IMR-90 (cell line): ENCODE data around the gene POLG2. TPM values are rescaled to one million over a fixed set of nuclear protein-coding genes. Genes with fewer than 3 reads are reported as not detected.

Experiments
- ATAC-seq: fragments of 200-7000 bp; cut with Tn5 transposase; 2 replicates; pipeline ENCODE4 v1.9.1; 2020; ENCODE audit warnings: low read depth, mild to moderate bottlenecking, moderate library complexity
- BruUV-seq: library from RNA; stranded (reverse); fragments of 400-500 nt; replicated peaks from 2 replicates; lab custom pipeline; 2021; lab: Mats Ljungman, UMichigan
- CTCF ChIA-PET: fragments of 300-600 bp; formaldehyde crosslinking; extraction: SDS; loops from one replicate; lab custom pipeline; 2021; ENCODE audit warnings: antibody characterized with exemption; lab: Yijun Ruan, JAX
- POLR2A ChIA-PET: fragments of 300-600 bp; sonication (Branson Sonifier 250); formaldehyde crosslinking; loops from one replicate; lab custom pipeline; 2022; ENCODE audit warnings: antibody characterized with exemption; ENCODE audit not compliant: unreplicated experiment; lab: Charles Lee
- DNase-seq: peaks from one replicate; pipeline ENCODE4 v3.0.0; 2013
- H2AFZ ChIP-seq: replicated peaks from 2 replicates; pipeline ENCODE3; 2013; ENCODE audit warnings: low read length, mild to moderate bottlenecking; ENCODE audit not compliant: poor library complexity
- H2AK5ac ChIP-seq: 2 replicates; pipeline ENCODE4 v1.6.1; 2013; ENCODE audit warnings: low read depth, low read length, inconsistent platforms
- H2AK9ac ChIP-seq: replicated peaks from 2 replicates; pipeline ENCODE3; 2013; ENCODE audit warnings: mild to moderate bottlenecking, low read depth, low read length, moderate library complexity; ENCODE audit not compliant: poor library complexity
- H2BK120ac ChIP-seq: 2 replicates; pipeline ENCODE4 v1.6.1; 2013; ENCODE audit warnings: low read depth, low read length, inconsistent platforms
- H2BK15ac ChIP-seq: 3 replicates; pipeline ENCODE4 v1.6.1; 2013; ENCODE audit warnings: low read depth, low read length, inconsistent platforms
- H2BK20ac ChIP-seq: 2 replicates; pipeline ENCODE4 v1.6.1; 2013; ENCODE audit warnings: low read depth, mild to moderate bottlenecking, inconsistent platforms, low read length, moderate library complexity
- H2BK5ac ChIP-seq: 2 replicates; pipeline ENCODE4 v1.6.1; 2013; ENCODE audit warnings: mild to moderate bottlenecking, low read depth, low read length, inconsistent platforms; ENCODE audit not compliant: poor library complexity, severe bottlenecking
- H3K14ac ChIP-seq: replicated peaks from 2 replicates; pipeline ENCODE4 v1.6.1; 2013; ENCODE audit warnings: low read depth, low read length, inconsistent platforms
- H3K18ac ChIP-seq: 2 replicates; pipeline ENCODE4 v1.6.1; 2013; ENCODE audit warnings: low read depth, low read length, control low read depth
- H3K23ac ChIP-seq: 2 replicates; pipeline ENCODE4 v1.6.1; 2013; ENCODE audit warnings: low read depth, low read length, inconsistent platforms
- H3K27ac ChIP-seq: 2 replicates; pipeline ENCODE4 v1.5.1; 2013; ENCODE audit warnings: mild to moderate bottlenecking, control low read depth, low read length; ENCODE audit not compliant: insufficient read depth
- H3K27me3 ChIP-seq: 2 replicates; pipeline ENCODE4 v1.6.1; 2013; ENCODE audit warnings: low read length; ENCODE audit not compliant: control insufficient read depth, insufficient read depth
- H3K36me3 ChIP-seq: 2 replicates; pipeline ENCODE4 v1.6.1; 2013; ENCODE audit warnings: low read length, mixed read lengths; ENCODE audit not compliant: control insufficient read depth, insufficient read depth
- H3K4ac ChIP-seq: 2 replicates; pipeline ENCODE4 v1.6.1; 2013; ENCODE audit warnings: low read depth, low read length, inconsistent platforms
- H3K4me1 ChIP-seq: 2 replicates; pipeline ENCODE4 v1.6.1; 2013; ENCODE audit warnings: low read length, mixed read lengths; ENCODE audit not compliant: control insufficient read depth, insufficient read depth
- H3K4me2 ChIP-seq: 2 replicates; pipeline ENCODE4 v1.6.1; 2013; ENCODE audit warnings: low read depth, mild to moderate bottlenecking, control low read depth, low read length, moderate library complexity
- H3K4me3 ChIP-seq: 2 replicates; pipeline ENCODE4 v1.5.1; 2013; ENCODE audit warnings: low read depth, mild to moderate bottlenecking, control low read depth, low read length, moderate library complexity; ENCODE audit not compliant: insufficient read depth
- H3K56ac ChIP-seq: 2 replicates; pipeline ENCODE4 v1.6.1; 2013; ENCODE audit warnings: low read length, inconsistent platforms; ENCODE audit not compliant: insufficient read depth; ENCODE audit errors: extremely low read depth
- H3K79me1 ChIP-seq, 2 experiments: 2 replicates each; pipeline ENCODE4 v1.6.1; 2013; ENCODE audit warnings: low read length in 2 of 2, inconsistent platforms in 1 of 2, low read depth in 1 of 2
- H3K9ac ChIP-seq: 2 replicates; pipeline ENCODE4 v1.6.1; 2013; ENCODE audit warnings: low read depth, low read length, control low read depth
- H3K9me1 ChIP-seq: 2 replicates; pipeline ENCODE4 v1.6.1; 2013; ENCODE audit warnings: low read length, inconsistent platforms; ENCODE audit not compliant: insufficient read depth
- H3K9me3 ChIP-seq: 2 replicates; pipeline ENCODE4 v1.6.1; 2013; ENCODE audit warnings: low read length; ENCODE audit not compliant: control insufficient read depth, insufficient read depth
- H4K20me1 ChIP-seq: 2 replicates; pipeline ENCODE4 v1.6.1; 2013; ENCODE audit warnings: low read length, inconsistent platforms; ENCODE audit not compliant: insufficient read depth
- H4K5ac ChIP-seq: 2 replicates; pipeline ENCODE4 v1.6.1; 2013; ENCODE audit warnings: mild to moderate bottlenecking, low read depth, low read length, control low read depth
- H4K8ac ChIP-seq, 2 experiments: 2 replicates each; pipeline ENCODE4 v1.6.1; 2013; ENCODE audit warnings: low read depth in 2 of 2, low read length in 2 of 2, control low read depth in 1 of 2, inconsistent platforms in 1 of 2
- H4K91ac ChIP-seq: 2 replicates; pipeline ENCODE4 v1.6.1; 2013; ENCODE audit warnings: low read depth, low read length, inconsistent platforms; ENCODE audit not compliant: insufficient read depth
- BHLHE40 ChIP-seq: fragments of 150-350 bp; IDR thresholded peaks from 2 replicates; pipeline ENCODE4 v1.6.1; 2016; ENCODE audit warnings: mild to moderate bottlenecking, low read depth, low read length
- CEBPB ChIP-seq: IDR thresholded peaks from 2 replicates; pipeline ENCODE4 v1.6.1; 2012; ENCODE audit warnings: low read depth, low read length, improper control_type of control experiment
- CHD1 ChIP-seq: IDR thresholded peaks from 2 replicates; pipeline ENCODE4 v1.6.1; 2012; ENCODE audit warnings: low read depth, low read length, improper control_type of control experiment
- CTCF ChIP-seq: conservative IDR thresholded peaks from 2 replicates; pipeline ENCODE4 v1.5.1; 2012; ENCODE audit warnings: mild to moderate bottlenecking, low read depth, low read length, improper control_type of control experiment
- ELK1 ChIP-seq: fragments of 150-350 bp; IDR thresholded peaks from 2 replicates; pipeline ENCODE4 v1.6.1; 2016; ENCODE audit warnings: low read depth, mild to moderate bottlenecking, low read length, moderate library complexity, borderline replicate concordance
- FOS ChIP-seq: fragments of 150-350 bp; IDR thresholded peaks from 2 replicates; pipeline ENCODE4 v1.6.1; 2016; ENCODE audit warnings: low read depth, low read length
- MAFK ChIP-seq: IDR thresholded peaks from 2 replicates; pipeline ENCODE4 v1.6.1; 2012; ENCODE audit warnings: low read depth, low read length, improper control_type of control experiment
- MAZ ChIP-seq: IDR thresholded peaks from 2 replicates; pipeline ENCODE4 v1.6.1; 2012; ENCODE audit warnings: low read depth, mild to moderate bottlenecking, low read length, improper control_type of control experiment, moderate library complexity, borderline replicate concordance
- MXI1 ChIP-seq: IDR thresholded peaks from 2 replicates; pipeline ENCODE4 v1.6.1; 2012; ENCODE audit warnings: low read depth, mild to moderate bottlenecking, low read length, moderate library complexity, borderline replicate concordance
- NFE2L2 ChIP-seq: fragments of 150-350 bp; IDR thresholded peaks from 2 replicates; pipeline ENCODE4 v1.6.1; 2016; ENCODE audit warnings: low read depth, mild to moderate bottlenecking, low read length
- POLR2A ChIP-seq: IDR thresholded peaks from 2 replicates; pipeline ENCODE4 v1.6.1; 2012; ENCODE audit warnings: mild to moderate bottlenecking, low read depth, low read length
- RAD21 ChIP-seq: IDR thresholded peaks from 2 replicates; pipeline ENCODE4 v1.6.1; 2012; ENCODE audit warnings: low read length, improper control_type of control experiment
- RCOR1 ChIP-seq: IDR thresholded peaks from 2 replicates; pipeline ENCODE4 v1.6.1; 2012; ENCODE audit warnings: mild to moderate bottlenecking, low read length, improper control_type of control experiment; ENCODE audit not compliant: insufficient replicate concordance
- RFX5 ChIP-seq: IDR thresholded peaks from 2 replicates; pipeline ENCODE4 v1.8.0; 2012; ENCODE audit warnings: low read depth, mild to moderate bottlenecking, low read length, moderate library complexity
- SMC3 ChIP-seq: fragments of 150-350 bp; IDR thresholded peaks from 2 replicates; pipeline ENCODE4 v1.6.1; 2016; ENCODE audit warnings: low read depth, mild to moderate bottlenecking, antibody characterized with exemption, low read length, moderate library complexity
- USF2 ChIP-seq: fragments of 150-350 bp; IDR thresholded peaks from 2 replicates; pipeline ENCODE4 v1.6.1; 2017; ENCODE audit warnings: mild to moderate bottlenecking, antibody characterized with exemption, low read length, low read depth
- WGBS, 2 experiments: methylation state at CpG; one replicate each; pipeline versions ENCODE4 v1.1.5 to v1.1.7; 2013; ENCODE audit warnings: missing lambda C conversion rate in 2 of 2; ENCODE audit not compliant: insufficient read length in 1 of 2; ENCODE audit errors: extremely low coverage in 2 of 2; 5-methylcytosine and 5-hydroxymethylcytosine counted together
- dilution Hi-C: fragments of 300-500 bp; cut with HindIII; formaldehyde crosslinking; loops from one replicate; pipeline ENCODE4 v1.14.3; 2018; ENCODE audit warnings: low sequenced_read_pairs; ENCODE audit not compliant: unreplicated experiment
- in situ Hi-C: fragments of 300-500 bp; cut with MboI; formaldehyde crosslinking; loops from 3 replicates; pipeline ENCODE4 v1.14.3; 2019; ENCODE audit warnings: low sequenced_read_pairs, inconsistent platforms, mixed read lengths
- intact Hi-C: fragments of 100-400 bp; cut with micrococcal nuclease; formaldehyde crosslinking; loops from 2 replicates; pipeline ENCODE4 v1.10.0; 2022
- polyA plus RNA-seq, 3 experiments: library from polyadenylated mRNA; depleted of rRNA; stranded (reverse); fragments of >200 nt; gene quantifications; 2 replicates each; pipeline ENCODE4 v1.2.3, GENCODE V29; 2012; ENCODE audit warnings: low replicate concordance in 1 of 3
- total RNA-seq: library from RNA; depleted of rRNA; stranded (reverse); fragments of >200 nt; gene quantifications from 2 replicates; pipeline ENCODE4 v1.2.3, GENCODE V29; 2012

Gene POLG2
- total and polyA plus RNA-seq, 2 of the 4 experiments (the other 2 are of a cell fraction) = 7.0 to 7.7 TPM

GRCh38 chr17:64535357-64535756, 38.5 kb upstream of the POLG2 start:
- ChIA-PET CTCF (no interaction called here), POLR2A (no interaction called here)
- Histone ChIP-seq H4K20me1 (peaks cover 65% of the 10 kb centered on the region), H2BK20ac (no peak overlapping the region), H3K36me3 (peaks cover 58% of the 10 kb centered on the region), H3K14ac (no peak overlapping the region), H3K27ac (no peak overlapping the region), H3K4me2 (no peak overlapping the region), H2AK9ac (no peak overlapping the region), H4K5ac (no peak overlapping the region), H2BK15ac (no peak overlapping the region), H3K4me3 (no peak overlapping the region), H3K9me1 (peaks cover 24% of the 10 kb centered on the region), H3K18ac (no peak overlapping the region), H2AFZ (no peak overlapping the region), H4K91ac (no peak overlapping the region), H3K23ac (no peak overlapping the region), H3K9me3 (no peaks in the 10 kb centered on the region), H4K8ac (peak overlapping the region in 1 of 2 experiments; percentile 0; a peak in 1 of 4 replicates), H3K9ac (no peak overlapping the region), H3K4ac (no peak overlapping the region), H3K27me3 (no peaks in the 10 kb centered on the region), H3K79me1 (peaks cover 9 to 67% of the 10 kb centered on the region in 2 experiments; a peak in 3 of 4 replicates), H2BK5ac (no peak overlapping the region), H3K56ac (no peak overlapping the region), H2AK5ac (no peak overlapping the region), H2BK120ac (no peak overlapping the region), H3K4me1 (no peaks in the 10 kb centered on the region)
- dilution Hi-C loops (no loop called here), intact Hi-C loops (no loop called here), in situ Hi-C loops (no loop called here)
- ATAC-seq (no peak), DNase-seq (no peak)
- no TSS peak for BruUV-seq
- WGBS, 2 experiments = 83% methylated on average over 2 of the region's 6 CpGs; no CpG with 5 or more reads in 1 of the 2 experiments
- TF ChIP-seq MXI1 (no peak), CEBPB (no peak), MAZ (no peak), CTCF (no peak), ELK1 (no peak), USF2 (no peak), SMC3 (no peak), BHLHE40 (no peak), RCOR1 (no peak), FOS (no peak), CHD1 (no peak), MAFK (no peak), RFX5 (no peak), NFE2L2 (no peak), POLR2A (no peak), RAD21 (no peak)
